Endothelial cell (in vitro differentiated cells): ENCODE data around the gene DNAAF8. TPM values are rescaled to one million over a fixed set of nuclear protein-coding genes. Genes with fewer than 3 reads are reported as not detected.

Experiments used
- DNase-seq: peaks from one replicate; pipeline ENCODE4 v3.0.0; 2021; ENCODE audit warnings: low spot score
- H3K27ac Mint-ChIP-seq: one replicate; pipeline ENCODE4 v1.8.0; 2021; ENCODE audit warnings: mixed read lengths, inconsistent platforms; ENCODE audit not compliant: unreplicated experiment
- H3K27me3 Mint-ChIP-seq: one replicate; pipeline ENCODE4 v1.8.0; 2021; ENCODE audit warnings: mild to moderate bottlenecking, moderate library complexity, mixed read lengths, inconsistent platforms; ENCODE audit not compliant: unreplicated experiment
- H3K36me3 Mint-ChIP-seq: one replicate; pipeline ENCODE4 v1.8.0; 2021; ENCODE audit warnings: mild to moderate bottlenecking, low read depth, mixed read lengths, inconsistent platforms; ENCODE audit not compliant: unreplicated experiment
- H3K4me1 Mint-ChIP-seq: one replicate; pipeline ENCODE4 v1.8.0; 2021; ENCODE audit warnings: mild to moderate bottlenecking, mixed read lengths, inconsistent platforms; ENCODE audit not compliant: unreplicated experiment
- H3K4me3 Mint-ChIP-seq: one replicate; pipeline ENCODE4 v1.8.0; 2021; ENCODE audit warnings: mild to moderate bottlenecking, mixed read lengths, inconsistent platforms; ENCODE audit not compliant: unreplicated experiment
- H3K9me3 Mint-ChIP-seq: one replicate; pipeline ENCODE4 v1.8.0; 2021; ENCODE audit warnings: mixed read lengths, inconsistent platforms; ENCODE audit not compliant: unreplicated experiment
- total RNA-seq: library from RNA; stranded (reverse); fragmentation: NEBNext Ultra II Directional; extraction: Animal tissue kit (Norgen Biotek cat#: 25700); gene quantifications from one replicate; pipeline ENCODE4 v1.2.1, GENCODE V29; 2021; ENCODE audit not compliant: unreplicated experiment
- TF ChIP-seq, protein P1 (sequence below): fragments of 200-600 bp; sonication (generic); IDR thresholded peaks from one replicate; pipeline ENCODE4 v1.5.0; 2021; ENCODE audit warnings: antibody characterized with exemption; ENCODE audit not compliant: unreplicated experiment

The DNAAF8 gene
- total RNA-seq, 1 donor from 2014 or later: 0.18 TPM

DNA sequence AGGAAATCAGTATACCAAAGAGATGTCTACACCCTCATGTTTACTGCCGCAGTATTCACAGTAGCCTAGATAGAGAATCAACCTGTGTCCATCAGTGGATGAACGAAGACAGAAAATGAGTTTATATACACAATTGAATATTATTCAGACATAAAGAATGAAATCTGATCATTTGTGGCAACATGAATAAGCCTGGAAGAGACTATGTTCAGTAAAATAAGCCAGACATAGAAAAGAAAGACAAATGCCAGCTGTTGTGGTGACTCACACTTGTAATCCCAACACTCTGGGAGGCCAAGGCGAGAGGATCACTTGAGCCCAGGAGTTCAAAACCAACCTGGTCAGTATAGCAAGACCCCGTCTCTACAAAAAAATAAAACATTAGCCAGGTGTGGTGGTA lies 24.9 kb upstream of the DNAAF8 start:
- TF ChIP-seq, protein P1, sequence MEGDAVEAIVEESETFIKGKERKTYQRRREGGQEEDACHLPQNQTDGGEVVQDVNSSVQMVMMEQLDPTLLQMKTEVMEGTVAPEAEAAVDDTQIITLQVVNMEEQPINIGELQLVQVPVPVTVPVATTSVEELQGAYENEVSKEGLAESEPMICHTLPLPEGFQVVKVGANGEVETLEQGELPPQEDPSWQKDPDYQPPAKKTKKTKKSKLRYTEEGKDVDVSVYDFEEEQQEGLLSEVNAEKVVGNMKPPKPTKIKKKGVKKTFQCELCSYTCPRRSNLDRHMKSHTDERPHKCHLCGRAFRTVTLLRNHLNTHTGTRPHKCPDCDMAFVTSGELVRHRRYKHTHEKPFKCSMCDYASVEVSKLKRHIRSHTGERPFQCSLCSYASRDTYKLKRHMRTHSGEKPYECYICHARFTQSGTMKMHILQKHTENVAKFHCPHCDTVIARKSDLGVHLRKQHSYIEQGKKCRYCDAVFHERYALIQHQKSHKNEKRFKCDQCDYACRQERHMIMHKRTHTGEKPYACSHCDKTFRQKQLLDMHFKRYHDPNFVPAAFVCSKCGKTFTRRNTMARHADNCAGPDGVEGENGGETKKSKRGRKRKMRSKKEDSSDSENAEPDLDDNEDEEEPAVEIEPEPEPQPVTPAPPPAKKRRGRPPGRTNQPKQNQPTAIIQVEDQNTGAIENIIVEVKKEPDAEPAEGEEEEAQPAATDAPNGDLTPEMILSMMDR: no peak
- Mint-ChIP-seq H3K4me1 (no peaks in the 10 kb centered on the region), H3K27ac (no peak overlapping the region), H3K9me3 (no peaks in the 10 kb centered on the region), H3K27me3 (no peaks in the 10 kb centered on the region), H3K4me3 (no peak overlapping the region), H3K36me3 (peaks cover 20% of the 10 kb centered on the region)
- no peak for DNase-seq

DNA sequence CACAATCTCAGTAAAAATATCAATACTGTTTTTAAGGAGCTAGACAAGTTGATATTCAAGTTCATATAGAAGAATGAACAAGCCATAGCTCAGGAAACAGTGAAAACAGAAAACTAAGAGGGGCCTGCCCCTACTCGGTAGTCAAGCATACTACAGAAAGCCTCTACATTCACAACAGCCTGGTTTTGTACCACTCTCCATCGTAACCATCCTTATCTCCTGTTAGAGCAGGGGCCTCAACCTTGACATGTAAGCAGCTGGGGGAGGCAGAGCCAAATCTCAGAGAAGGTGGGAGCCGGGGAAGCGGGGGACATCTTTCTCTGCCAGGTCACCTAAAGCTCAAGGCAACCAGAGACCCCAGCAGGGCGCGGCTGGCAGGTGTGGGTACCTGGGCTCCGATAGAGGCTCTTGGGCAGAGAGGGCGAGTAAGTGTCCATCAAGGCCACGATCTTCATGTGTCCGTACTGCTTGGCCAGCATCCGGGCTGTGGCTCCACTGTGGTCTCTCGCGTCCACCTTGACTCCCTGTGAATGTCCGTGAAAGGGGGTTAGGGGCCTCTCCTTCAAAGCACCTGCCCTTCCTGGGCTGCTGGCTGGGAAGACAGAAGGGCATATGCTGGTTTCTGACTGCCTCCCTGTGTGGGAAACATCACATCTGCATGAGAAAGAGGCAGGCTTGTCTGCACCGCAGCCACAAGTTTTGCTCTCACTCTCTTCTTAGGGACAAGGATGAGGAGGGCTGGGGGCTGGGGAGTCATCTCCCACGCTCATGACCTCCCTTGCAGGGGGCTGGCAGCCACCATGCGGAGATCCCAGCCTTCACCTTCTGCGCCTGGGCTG lies 20.5 kb upstream of the DNAAF8 start:
- Mint-ChIP-seq H3K36me3 (peaks cover 8% of the 10 kb centered on the region), H3K27ac (no peak overlapping the region), H3K4me1 (peaks cover 3% of the 10 kb centered on the region), H3K4me3 (no peak overlapping the region), H3K9me3 (no peaks in the 10 kb centered on the region), H3K27me3 (no peaks in the 10 kb centered on the region)
- TF ChIP-seq, protein P1: no peak
- DNase-seq: no peak

DNA sequence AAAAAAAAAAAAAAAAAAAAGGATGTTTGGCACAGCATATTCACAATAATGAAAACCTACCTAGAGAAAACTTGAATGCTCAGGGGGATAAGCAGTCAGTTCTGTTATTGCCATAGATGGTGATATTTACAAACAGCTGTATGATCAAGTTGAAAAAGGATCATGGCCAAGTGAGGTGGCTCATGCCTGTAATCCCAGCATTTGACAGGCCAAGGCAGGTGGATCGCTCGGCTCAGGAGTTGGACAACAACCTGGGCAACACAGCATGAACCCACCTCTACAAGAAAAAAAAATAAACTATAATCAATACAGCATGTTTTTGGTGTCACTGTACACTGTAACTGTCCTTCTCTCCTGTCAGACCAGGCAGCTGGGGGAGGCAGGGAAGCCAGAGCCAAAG lies 19.3 kb upstream of the DNAAF8 start:
- H3K4me3 Mint-ChIP-seq: no peak overlapping the region
- no peaks in the 10 kb centered on the region for H3K9me3 Mint-ChIP-seq
- H3K4me1 Mint-ChIP-seq: peaks cover 3% of the 10 kb centered on the region
- peaks cover 4% of the 10 kb centered on the region for H3K36me3 Mint-ChIP-seq
- H3K27ac Mint-ChIP-seq: no peak overlapping the region
- DNase-seq: no peak
- TF ChIP-seq, protein P1: no peak
- no peaks in the 10 kb centered on the region for H3K27me3 Mint-ChIP-seq

DNA sequence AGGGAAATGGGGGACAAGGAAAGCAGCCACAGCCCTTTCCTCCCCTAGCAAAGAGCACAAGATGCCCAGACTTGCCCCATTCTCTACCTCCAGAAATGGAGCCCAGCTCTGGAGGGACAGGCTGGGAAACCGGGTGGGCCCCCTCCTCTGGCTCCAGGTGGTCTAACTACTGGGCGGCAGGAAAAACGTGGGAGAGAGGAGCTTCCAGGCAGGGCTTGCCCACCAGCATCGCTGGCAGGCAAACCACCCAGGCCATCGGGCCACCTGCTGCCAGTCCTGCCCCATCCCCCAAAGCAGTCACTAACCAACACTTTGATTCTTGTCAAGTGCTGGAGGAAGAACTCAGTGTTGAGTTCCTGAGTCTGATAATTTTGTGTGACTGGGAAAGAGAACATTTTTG lies 15.9 kb upstream of the DNAAF8 start:
- H3K27me3 Mint-ChIP-seq: peaks cover 2% of the 10 kb centered on the region
- no peak overlapping the region for H3K27ac Mint-ChIP-seq
- no peak for DNase-seq
- no peak overlapping the region for H3K4me3 Mint-ChIP-seq
- TF ChIP-seq, protein P1: no peak
- no peaks in the 10 kb centered on the region for H3K9me3 Mint-ChIP-seq
- peaks cover 3% of the 10 kb centered on the region for H3K4me1 Mint-ChIP-seq
- peaks cover 6% of the 10 kb centered on the region for H3K36me3 Mint-ChIP-seq

DNA sequence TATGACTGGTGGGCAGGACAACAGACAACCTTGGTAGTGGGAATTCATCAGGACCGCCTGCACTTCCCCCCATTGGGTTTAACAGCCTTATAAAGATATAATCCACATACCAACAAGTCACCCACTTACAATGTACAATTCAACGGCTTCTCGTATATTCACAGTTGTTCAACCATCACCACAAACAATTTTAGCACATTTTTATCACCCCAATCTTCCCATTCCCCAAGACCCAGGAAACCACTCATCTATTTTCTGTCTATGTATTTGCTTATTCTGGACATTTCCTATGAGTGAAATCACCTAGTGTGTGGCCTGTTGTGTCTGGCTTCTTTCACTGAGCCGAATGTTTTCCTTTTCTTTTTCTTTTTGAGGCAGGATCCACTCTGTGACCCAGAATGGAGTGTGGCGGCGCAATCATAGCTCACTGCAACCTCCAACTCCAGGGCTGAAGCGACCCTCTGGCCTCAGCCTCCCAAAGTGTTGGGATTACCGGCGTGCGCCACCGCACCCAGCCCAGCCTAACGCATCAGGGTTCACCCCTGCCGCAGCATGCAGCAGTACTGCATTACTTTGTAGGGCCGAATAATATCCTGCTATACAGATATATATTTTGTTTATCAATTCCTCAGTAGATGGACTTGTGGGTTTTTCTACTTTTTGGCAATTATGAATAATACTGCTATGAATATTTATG lies 11.1 kb upstream of the DNAAF8 start:
- Mint-ChIP-seq H3K27me3 (peaks cover 2% of the 10 kb centered on the region), H3K27ac (no peak overlapping the region), H3K9me3 (no peaks in the 10 kb centered on the region), H3K4me1 (peaks cover 1% of the 10 kb centered on the region), H3K36me3 (peaks cover 6% of the 10 kb centered on the region), H3K4me3 (no peak overlapping the region)
- TF ChIP-seq, protein P1: no peak
- no peak for DNase-seq
